Ascending aorta (tissue), 2 donors: ENCODE results near the gene C19orf25. TPM values are rescaled to one million over a fixed set of nuclear protein-coding genes. Genes with fewer than 3 reads are reported as not detected.

ENCODE experiments used
- DNase-seq, 2 donors: peaks; one replicate each; pipeline ENCODE4 v3.0.0-alpha.2; 2019; ENCODE audit warnings: low spot score in 2 of 2
- H3K27ac ChIP-seq, 2 donors: fragments of 200-600 bp; sonication (generic); one replicate each; pipeline ENCODE4 v1.5.1; 2016 to 2017; ENCODE audit warnings: mild to moderate bottlenecking in 1 of 2
- H3K27me3 ChIP-seq: fragments of 200-600 bp; sonication (generic); one replicate; pipeline ENCODE4 v1.5.1; 2017
- H3K36me3 ChIP-seq, 2 donors: fragments of 200-600 bp; sonication (generic); one replicate each; pipeline ENCODE4 v1.5.1; 2016
- H3K4me1 ChIP-seq, 2 donors: fragments of 200-600 bp; sonication (generic); one replicate each; pipeline ENCODE4 v1.5.1; 2016 to 2017; ENCODE audit warnings: mild to moderate bottlenecking in 1 of 2
- H3K4me3 ChIP-seq, 2 donors: fragments of 200-600 bp; sonication (generic); one replicate each; pipeline ENCODE4 v1.5.1; 2016 to 2017; ENCODE audit warnings: mild to moderate bottlenecking in 1 of 2
- H3K9me3 ChIP-seq, 2 donors: fragments of 200-600 bp; sonication (generic); one replicate each; pipeline ENCODE4 v1.5.1; 2016
- CTCF ChIP-seq, 3 experiments: fragments of 200-600 bp in 2 of 3; fragments of 450-650 bp in 1 of 3; sonication (generic) in 2 of 3; IDR thresholded peaks; one replicate each; pipeline ENCODE4 v1.5.1; 2016 to 2019; ENCODE audit warnings: antibody characterized with exemption in 3 of 3, mild to moderate bottlenecking in 1 of 3, moderate library complexity in 1 of 3
- intact Hi-C: fragments of 100-400 bp; cut with DNase I; formaldehyde crosslinking; loops from one replicate; pipeline ENCODE4 v1.15.1; 2023
- total RNA-seq: library from RNA; depleted of rRNA; stranded (reverse); fragments of >200 nt; gene quantifications from one replicate; pipeline ENCODE4 v1.1.0, GENCODE V29; 2016

C19orf25 gene
- total RNA-seq, 1 donor from 2014 or later = 32.7 TPM

- TF ChIP-seq CTCF (IDR thresholded peaks at IDR 0.05) = no peak
- Histone ChIP-seq H3K27me3 (no peaks in the 10 kb centered on the region), H3K4me3 (no peak overlapping the region), H3K27ac (no peak overlapping the region), H3K9me3 (no peaks in the 10 kb centered on the region), H3K4me1 (no peaks in the 10 kb centered on the region), H3K36me3 (peaks cover 79 to 98% of the 10 kb centered on the region in 2 donors)
- DNase-seq = no peak
- intact Hi-C loops = no loop called here
Observed at GRCh38 chr19:1427221-1427920, 51.6 kb downstream of the C19orf25 start.

GRCh38 chr19:1426736-1427135 is 52.3 kb downstream of the C19orf25 start:
- no peak overlapping the region for H3K27ac ChIP-seq
- intact Hi-C loops = no loop called here
- peaks cover 79 to 98% of the 10 kb centered on the region in 2 donors for H3K36me3 ChIP-seq

GRCh38 chr19:1425902-1426301 is 53.1 kb downstream of the C19orf25 start:
- Histone ChIP-seq H3K4me3 (no peak overlapping the region), H3K9me3 (no peaks in the 10 kb centered on the region), H3K4me1 (no peaks in the 10 kb centered on the region), H3K27ac (no peak overlapping the region), H3K36me3 (peaks cover 79 to 98% of the 10 kb centered on the region in 2 donors), H3K27me3 (no peaks in the 10 kb centered on the region)
- intact Hi-C loops = no loop called here
- DNase-seq = no peak
- no peak for TF ChIP-seq CTCF (IDR thresholded peaks at IDR 0.05)

More at GRCh38 chr19:1426736-1427135, 52.3 kb downstream of the C19orf25 start:
- Histone ChIP-seq H3K4me1 (no peaks in the 10 kb centered on the region), H3K4me3 (no peak overlapping the region), H3K9me3 (no peaks in the 10 kb centered on the region), H3K27me3 (no peaks in the 10 kb centered on the region)
- TF ChIP-seq CTCF (IDR thresholded peaks at IDR 0.05) = no peak
- DNase-seq = no peak

- no peaks in the 10 kb centered on the region for H3K27me3 ChIP-seq
- no peak for TF ChIP-seq CTCF (IDR thresholded peaks at IDR 0.05)
- no peaks in the 10 kb centered on the region for H3K4me1 ChIP-seq
- no peak overlapping the region for H3K27ac ChIP-seq
- no peak overlapping the region for H3K4me3 ChIP-seq
- DNase-seq = no peak
- peaks cover 79 to 98% of the 10 kb centered on the region in 2 donors for H3K36me3 ChIP-seq
- intact Hi-C loops = no loop called here
- no peaks in the 10 kb centered on the region for H3K9me3 ChIP-seq
Observed at GRCh38 chr19:1425102-1425837, 53.7 kb downstream of the C19orf25 start.

GRCh38 chr19:1424192-1424955 is 54.6 kb downstream of the C19orf25 start:
- DNase-seq = no peak
- Histone ChIP-seq H3K27me3 (no peaks in the 10 kb centered on the region), H3K4me1 (no peaks in the 10 kb centered on the region), H3K36me3 (peaks cover 74 to 94% of the 10 kb centered on the region in 2 donors), H3K4me3 (no peak overlapping the region), H3K9me3 (no peaks in the 10 kb centered on the region), H3K27ac (no peak overlapping the region)
- TF ChIP-seq CTCF (IDR thresholded peaks at IDR 0.05) = no peak
- intact Hi-C loops = no loop called here
